ENCODE measurements around the gene KHK. TPM values are rescaled to one million over a fixed set of nuclear protein-coding genes. Genes with fewer than 3 reads are reported as not detected.

Gene KHK
- total and polyA plus RNA-seq, 4 experiments from 2014 or later, result 6.0 to 8.6 (median 7.2) TPM

DNA sequence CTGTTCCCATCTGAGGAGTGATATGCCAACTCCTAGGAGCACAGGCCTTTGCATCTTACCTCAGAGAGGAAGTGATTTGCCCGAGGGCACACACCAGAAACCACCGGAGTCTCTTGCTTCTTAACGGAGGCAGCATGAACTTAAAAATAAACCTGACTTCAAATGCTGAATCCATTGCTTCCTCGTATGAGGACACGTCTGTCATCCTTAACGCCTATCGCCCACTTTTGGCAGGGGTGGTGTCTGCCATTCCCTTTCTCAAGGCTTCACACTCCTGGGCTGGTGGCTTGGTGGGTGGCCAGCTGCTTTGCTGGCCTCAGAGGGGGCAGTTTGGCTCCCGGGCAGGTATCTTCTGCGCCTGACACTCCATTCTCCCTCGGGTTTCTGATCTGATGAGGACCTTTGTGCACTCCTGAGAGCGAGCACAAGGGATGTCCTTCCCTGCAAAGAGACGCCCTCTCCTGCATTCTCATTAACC is 48.9 kb downstream of the KHK start:
- peaks cover 0 to 1% (median 0%) of the 10 kb centered on the region in 8 donors for H3K9me3 Mint-ChIP-seq
- CTCF ChIA-PET (ENCODE audit: partially characterized antibody), result interaction anchor here (1.0 kb wide), 1 partner anchor 31 kb away, joined by 4 read pairs; no protein-coding TSS in a partner anchor
- no peak overlapping the region for H3K27ac ChIP-seq (ENCODE audit: low read depth, low read length)
- H3K27ac Mint-ChIP-seq, result peak overlapping the region in 6 of 7 donors; percentile 53 to 97 (median 81)
- POLR2A ChIA-PET (ENCODE audit: partially characterized antibody), result interaction anchor here (1.1 to 5.8 kb wide), 5 partner anchors 11 to 187 kb away, joined by 3 to 99 read pairs (median 6); partner anchors contain the start of genes ABHD1, AGBL5, MPV17 and OST4
- no peaks in the 10 kb centered on the region for H3K27me3 ChIP-seq (ENCODE audit: insufficient read depth, low read length)
- peaks cover 26% of the 10 kb centered on the region for H3K4me1 ChIP-seq (ENCODE audit: insufficient read depth, low read length)
- no peaks in the 10 kb centered on the region for H3K9me3 ChIP-seq (ENCODE audit: control insufficient read depth in 1 of 2, low read length in 2 of 2)
- DNase-seq, result no peak
- peaks cover 19% of the 10 kb centered on the region for H3K36me3 ChIP-seq (ENCODE audit: insufficient read depth, low read length)
- H3K36me3 Mint-ChIP-seq, result peaks cover 0 to 27% of the 10 kb centered on the region in 2 donors
- H3K4me1 Mint-ChIP-seq, result peaks cover 12 to 36% (median 23%) of the 10 kb centered on the region in 4 donors
- H3K27me3 Mint-ChIP-seq, result no peaks in the 10 kb centered on the region
- no peak overlapping the region for H3K4me3 ChIP-seq (ENCODE audit: low read length in 2 of 2)
- peak overlapping the region; percentile 61 to 99 (median 94) for H3K4me3 Mint-ChIP-seq
- intact Hi-C loops (cut with micrococcal nuclease), result loop anchor here (10.0 kb wide), 1 partner anchor 639 kb away; the partner anchor contains the start of gene MRPL33

DNA sequence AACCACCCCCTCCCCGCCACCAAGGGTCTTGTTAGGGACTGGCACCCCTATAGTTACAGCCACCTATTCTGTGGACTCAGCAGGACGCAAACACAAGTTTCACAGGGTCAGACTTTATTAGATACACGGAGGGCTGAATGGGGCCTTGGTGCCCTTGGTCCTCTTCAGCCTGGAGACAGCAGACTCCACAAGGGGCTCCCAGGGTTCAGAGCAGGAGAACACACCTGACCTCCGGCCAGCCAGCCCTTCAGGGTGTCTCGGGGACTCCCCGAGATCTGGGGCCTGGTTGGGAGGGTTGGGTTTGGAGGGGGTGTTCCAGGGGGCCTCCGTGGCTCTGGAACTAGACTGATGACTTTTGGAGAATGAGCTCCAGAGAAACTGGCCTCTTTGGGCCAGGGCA is 50.2 kb downstream of the KHK start:
- ChIA-PET POLR2A (ENCODE audit: partially characterized antibody) (interaction anchor here (1.5 to 5.8 kb wide), 2 partner anchors 12 to 85 kb away, joined by 3 to 99 read pairs; partner anchors contain the start of genes ABHD1 and AGBL5), CTCF (ENCODE audit: partially characterized antibody) (interaction anchor here (2.0 kb wide), 1 partner anchor 13 kb away, joined by 5 read pairs; the partner anchor contains the start of gene ABHD1)
- Histone ChIP-seq H3K4me3 (ENCODE audit: low read length in 2 of 2) (no peak overlapping the region), H3K27me3 (ENCODE audit: insufficient read depth, low read length) (no peaks in the 10 kb centered on the region), H3K36me3 (ENCODE audit: insufficient read depth, low read length) (peaks cover 7% of the 10 kb centered on the region), H3K4me1 (ENCODE audit: insufficient read depth, low read length) (peaks cover 26% of the 10 kb centered on the region), H3K9me3 (ENCODE audit: control insufficient read depth in 1 of 2, low read length in 2 of 2) (no peaks in the 10 kb centered on the region), H3K27ac (ENCODE audit: low read depth, low read length) (no peak overlapping the region)
- Mint-ChIP-seq H3K4me3 (peak overlapping the region in 1 of 8 donors; percentile 35), H3K27ac (no peak overlapping the region), H3K4me1 (peaks cover 12 to 31% (median 22%) of the 10 kb centered on the region in 4 donors), H3K9me3 (peaks cover 0 to 1% (median 0%) of the 10 kb centered on the region in 8 donors), H3K36me3 (peaks cover 0 to 18% of the 10 kb centered on the region in 2 donors), H3K27me3 (no peaks in the 10 kb centered on the region)
- intact Hi-C loops (cut with micrococcal nuclease), result loop anchor here (10.0 kb wide), 1 partner anchor 638 kb away; the partner anchor contains the start of gene MRPL33
- no peak for DNase-seq

DNA sequence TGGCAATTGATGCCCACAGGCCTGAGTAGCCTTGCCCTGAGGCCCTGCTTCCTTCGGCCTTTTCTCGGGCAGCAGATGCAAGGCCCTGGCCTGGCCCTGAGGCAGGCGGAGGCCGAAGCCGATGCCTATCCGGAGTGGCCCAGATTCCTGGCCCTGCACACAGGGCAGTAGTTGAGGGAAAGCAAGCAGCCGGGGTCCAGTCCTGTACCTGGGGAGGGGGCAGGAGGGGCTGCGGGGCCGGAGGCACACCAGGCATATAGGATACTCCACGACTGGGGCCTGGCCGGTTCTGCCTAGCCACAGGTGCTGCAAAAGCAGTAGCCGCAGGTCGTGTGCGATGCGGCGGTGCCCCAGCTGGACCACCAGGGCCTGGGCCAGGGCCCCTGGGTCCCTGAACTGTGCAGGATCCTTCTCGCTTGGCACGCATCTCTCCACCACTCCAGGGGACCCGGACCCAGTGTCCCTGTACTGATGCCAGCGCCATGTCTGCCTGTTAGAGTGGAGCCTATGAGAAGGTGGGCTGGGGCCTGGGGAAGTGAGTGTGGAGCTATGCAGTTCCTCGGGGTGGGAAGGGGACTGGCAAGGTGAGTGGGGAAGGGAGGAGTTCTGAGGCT is 50.9 kb downstream of the KHK start:
- intact Hi-C loops (cut with micrococcal nuclease), result loop anchor here (10.0 kb wide), 1 partner anchor 637 kb away; the partner anchor contains the start of gene MRPL33
- ChIA-PET POLR2A (ENCODE audit: partially characterized antibody) (interaction anchor here (0.7 kb wide), 1 partner anchor 14 kb away, joined by 3 read pairs; the partner anchor contains the start of gene ABHD1), CTCF (ENCODE audit: partially characterized antibody) (interaction anchor here (2.0 kb wide), 1 partner anchor 14 kb away, joined by 5 read pairs; the partner anchor contains the start of gene ABHD1)
- DNase-seq, result no peak
- no peaks in the 10 kb centered on the region for H3K27me3 Mint-ChIP-seq
- Histone ChIP-seq H3K4me1 (ENCODE audit: insufficient read depth, low read length) (peaks cover 22% of the 10 kb centered on the region), H3K4me3 (ENCODE audit: low read length in 2 of 2) (no peak overlapping the region), H3K36me3 (ENCODE audit: insufficient read depth, low read length) (peaks cover under 1% of the 10 kb centered on the region), H3K27ac (ENCODE audit: low read depth, low read length) (no peak overlapping the region), H3K27me3 (ENCODE audit: insufficient read depth, low read length) (no peaks in the 10 kb centered on the region), H3K9me3 (ENCODE audit: control insufficient read depth in 1 of 2, low read length in 2 of 2) (no peaks in the 10 kb centered on the region)
- peaks cover 0 to 1% (median 0%) of the 10 kb centered on the region in 8 donors for H3K9me3 Mint-ChIP-seq
- H3K36me3 Mint-ChIP-seq, result peaks cover 0 to 15% of the 10 kb centered on the region in 2 donors
- peaks cover 12 to 27% (median 21%) of the 10 kb centered on the region in 4 donors for H3K4me1 Mint-ChIP-seq
- H3K27ac Mint-ChIP-seq, result no peak overlapping the region
- no peak overlapping the region for H3K4me3 Mint-ChIP-seq

DNA sequence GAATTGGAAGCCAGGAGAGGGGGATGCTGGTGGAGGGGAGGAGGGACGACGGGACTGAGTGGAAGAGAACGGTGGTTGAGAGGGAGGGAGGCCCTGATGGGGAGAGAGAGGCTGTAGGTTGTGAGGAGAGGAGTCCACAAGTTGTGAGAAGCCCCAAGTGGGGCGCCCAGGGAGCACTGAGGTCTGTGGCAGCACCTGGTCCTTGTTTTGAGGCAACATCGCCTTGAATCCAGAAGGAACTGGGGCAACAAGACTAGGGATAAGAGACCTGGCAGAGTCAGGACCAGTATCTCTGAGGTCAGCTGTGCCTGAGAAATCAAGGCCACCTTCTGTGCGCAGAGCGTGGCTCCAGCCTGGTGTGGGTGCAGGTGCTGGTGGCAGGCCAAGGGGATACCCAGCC is 51.5 kb downstream of the KHK start:
- ChIA-PET CTCF (ENCODE audit: partially characterized antibody) (interaction anchor here (2.0 kb wide), 1 partner anchor 15 kb away, joined by 5 read pairs; the partner anchor contains the start of gene ABHD1), POLR2A (ENCODE audit: partially characterized antibody) (interaction anchor here (0.7 kb wide), 1 partner anchor 15 kb away, joined by 3 read pairs; the partner anchor contains the start of gene ABHD1)
- peaks cover 0 to 1% of the 10 kb centered on the region in 2 donors for H3K27me3 Mint-ChIP-seq
- no peaks in the 10 kb centered on the region for H3K27me3 ChIP-seq (ENCODE audit: insufficient read depth, low read length)
- peaks cover 15% of the 10 kb centered on the region for H3K4me1 ChIP-seq (ENCODE audit: insufficient read depth, low read length)
- H3K9me3 ChIP-seq (ENCODE audit: control insufficient read depth in 1 of 2, low read length in 2 of 2), result no peaks in the 10 kb centered on the region
- H3K36me3 Mint-ChIP-seq, result peaks cover 0 to 9% of the 10 kb centered on the region in 2 donors
- H3K27ac Mint-ChIP-seq, result peak overlapping the region in 1 of 7 donors; percentile 35
- H3K27ac ChIP-seq (ENCODE audit: low read depth, low read length), result no peak overlapping the region
- no peak overlapping the region for H3K4me3 ChIP-seq (ENCODE audit: low read length in 2 of 2)
- intact Hi-C loops (cut with micrococcal nuclease), result loop anchor here (10.0 kb wide), 1 partner anchor 637 kb away; the partner anchor contains the start of gene MRPL33
- H3K4me1 Mint-ChIP-seq, result peaks cover 6 to 20% (median 14%) of the 10 kb centered on the region in 4 donors
- peaks cover 0 to 5% (median under 1%) of the 10 kb centered on the region in 8 donors for H3K9me3 Mint-ChIP-seq
- H3K36me3 ChIP-seq (ENCODE audit: insufficient read depth, low read length), result no peaks in the 10 kb centered on the region
- no peak for DNase-seq
- H3K4me3 Mint-ChIP-seq, result no peak overlapping the region

DNA sequence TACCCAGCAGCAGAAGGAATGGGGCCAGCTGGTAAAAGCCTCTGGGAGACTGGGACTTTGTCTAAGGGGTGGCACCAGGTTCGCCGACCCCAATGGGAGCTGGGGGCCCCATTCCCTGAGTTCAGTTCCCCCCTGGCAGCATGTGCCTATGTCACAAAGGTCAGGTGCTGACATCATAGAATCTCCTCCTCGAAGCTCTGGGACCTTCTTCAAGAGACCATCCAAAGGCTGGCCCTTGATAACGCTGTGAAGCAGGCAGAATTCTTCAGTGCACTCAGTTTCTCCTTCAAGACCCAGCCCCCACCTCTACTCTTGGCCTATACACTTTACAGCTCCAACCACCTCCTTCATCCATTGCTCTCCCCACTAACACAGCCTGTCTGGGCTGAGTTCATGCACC is 52.7 kb downstream of the KHK start, which contains the start of gene PRR30:
Gene PRR30, minus strand, starts transcription at position 101 of the 400 bp plus-strand sequence. CDS start 1,081 bp downstream, outside the sequence.
- intact Hi-C loops (cut with micrococcal nuclease), result loop anchor here (10.0 kb wide), 1 partner anchor 635 kb away; the partner anchor contains the start of gene MRPL33
- Mint-ChIP-seq H3K36me3 (peaks cover 0 to 2% of the 10 kb centered on the region in 2 donors), H3K4me1 (peaks cover 0 to 10% (median 6%) of the 10 kb centered on the region in 4 donors), H3K27me3 (peaks cover 0 to 2% of the 10 kb centered on the region in 2 donors), H3K4me3 (no peak within 1 kb of the TSS), H3K9me3 (peaks cover 0 to 8% (median 2%) of the 10 kb centered on the region in 8 donors), H3K27ac (no peak within 1 kb of the TSS)
- no peaks in the 10 kb centered on the region for H3K27me3 ChIP-seq (ENCODE audit: insufficient read depth, low read length)
- CTCF ChIA-PET (ENCODE audit: partially characterized antibody), result no interaction called here
- H3K27ac ChIP-seq (ENCODE audit: low read depth, low read length), result no peak within 1 kb of the TSS
- POLR2A ChIA-PET (ENCODE audit: partially characterized antibody), result no interaction called here
- no peak for DNase-seq
- H3K4me1 ChIP-seq (ENCODE audit: insufficient read depth, low read length), result peaks cover 6% of the 10 kb centered on the region
- H3K4me3 ChIP-seq (ENCODE audit: low read length in 2 of 2), result no peak within 1 kb of the TSS
- H3K36me3 ChIP-seq (ENCODE audit: insufficient read depth, low read length), result no peaks in the 10 kb centered on the region
- no peaks in the 10 kb centered on the region for H3K9me3 ChIP-seq (ENCODE audit: control insufficient read depth in 1 of 2, low read length in 2 of 2)

DNA sequence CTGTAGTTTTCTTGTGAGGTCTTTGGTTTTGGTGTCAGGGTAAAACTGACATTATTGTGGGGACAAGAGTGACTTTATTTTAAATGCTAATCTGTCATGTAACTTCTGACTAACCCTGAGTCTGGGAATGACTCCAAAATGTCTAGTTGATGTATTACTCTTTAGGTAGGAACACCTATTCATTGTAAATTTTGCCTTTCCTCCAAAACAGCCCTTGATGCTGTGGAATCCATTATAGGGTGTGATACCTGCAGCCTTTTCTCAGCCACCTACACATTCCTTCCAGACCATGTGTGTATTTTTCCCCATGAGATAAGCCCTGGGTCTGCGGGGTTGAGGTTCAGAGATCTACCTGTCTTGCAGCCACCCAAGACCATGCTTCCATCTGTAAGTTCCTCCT is 56.7 kb downstream of the KHK start:
- Histone ChIP-seq H3K36me3 (ENCODE audit: insufficient read depth, low read length) (no peaks in the 10 kb centered on the region), H3K4me3 (ENCODE audit: low read length in 2 of 2) (no peak overlapping the region), H3K9me3 (ENCODE audit: control insufficient read depth in 1 of 2, low read length in 2 of 2) (no peaks in the 10 kb centered on the region), H3K27me3 (ENCODE audit: insufficient read depth, low read length) (no peaks in the 10 kb centered on the region), H3K4me1 (ENCODE audit: insufficient read depth, low read length) (no peaks in the 10 kb centered on the region), H3K27ac (ENCODE audit: low read depth, low read length) (no peak overlapping the region)
- H3K9me3 Mint-ChIP-seq, result peaks cover 0 to 8% (median 1%) of the 10 kb centered on the region in 8 donors
- no peaks in the 10 kb centered on the region for H3K4me1 Mint-ChIP-seq
- no peaks in the 10 kb centered on the region for H3K36me3 Mint-ChIP-seq
- ChIA-PET CTCF (ENCODE audit: partially characterized antibody) (no interaction called here), POLR2A (ENCODE audit: partially characterized antibody) (no interaction called here)
- no peak for DNase-seq
- intact Hi-C loops (cut with micrococcal nuclease), result no loop called here
- peaks cover 3 to 4% of the 10 kb centered on the region in 2 donors for H3K27me3 Mint-ChIP-seq
- H3K27ac Mint-ChIP-seq, result no peak overlapping the region
- no peak overlapping the region for H3K4me3 Mint-ChIP-seq

DNA sequence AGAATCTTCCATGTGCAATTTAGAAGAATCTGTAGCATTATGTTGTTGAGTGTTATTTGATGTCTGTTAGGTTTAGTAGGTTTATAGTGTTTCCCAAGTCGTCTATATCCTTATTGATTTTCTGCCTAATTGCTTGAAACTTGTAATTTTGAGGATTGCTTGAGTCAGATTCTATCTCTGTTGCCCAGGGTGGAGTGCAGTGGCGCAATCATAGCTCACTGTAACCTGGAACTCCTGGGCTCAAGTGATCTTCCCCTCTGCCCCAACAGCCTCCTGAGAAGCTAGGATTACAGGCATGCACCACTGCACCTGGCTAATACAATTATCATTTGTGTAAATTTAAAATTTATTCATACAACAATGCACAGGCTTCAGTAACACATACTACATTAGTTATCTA is 59.1 kb downstream of the KHK start:
- H3K4me1 Mint-ChIP-seq, result no peaks in the 10 kb centered on the region
- no peaks in the 10 kb centered on the region for H3K27me3 ChIP-seq (ENCODE audit: insufficient read depth, low read length)
- no peaks in the 10 kb centered on the region for H3K36me3 ChIP-seq (ENCODE audit: insufficient read depth, low read length)
- ChIA-PET POLR2A (ENCODE audit: partially characterized antibody) (no interaction called here), CTCF (ENCODE audit: partially characterized antibody) (no interaction called here)
- peaks cover 0 to 8% (median 1%) of the 10 kb centered on the region in 8 donors for H3K9me3 Mint-ChIP-seq
- DNase-seq, result no peak
- no peak overlapping the region for H3K4me3 ChIP-seq (ENCODE audit: low read length in 2 of 2)
- no peaks in the 10 kb centered on the region for H3K4me1 ChIP-seq (ENCODE audit: insufficient read depth, low read length)
- H3K27ac ChIP-seq (ENCODE audit: low read depth, low read length), result no peak overlapping the region
- H3K27ac Mint-ChIP-seq, result no peak overlapping the region
- H3K9me3 ChIP-seq (ENCODE audit: control insufficient read depth in 1 of 2, low read length in 2 of 2), result no peaks in the 10 kb centered on the region
- H3K36me3 Mint-ChIP-seq, result no peaks in the 10 kb centered on the region
- peaks cover 3 to 7% of the 10 kb centered on the region in 2 donors for H3K27me3 Mint-ChIP-seq
- H3K4me3 Mint-ChIP-seq, result no peak overlapping the region
- intact Hi-C loops (cut with micrococcal nuclease), result no loop called here

Measured in CD4-positive, alpha-beta memory T cell (primary cell).